Uterus (tissue), 4 donors: ENCODE data around the gene LITAF. TPM values are rescaled to one million over a fixed set of nuclear protein-coding genes. Genes with fewer than 3 reads are reported as not detected.

Experiments used
- DNase-seq, 2 donors: peaks; one replicate each; pipeline ENCODE4 v3.0.0-alpha.2; 2019 to 2020
- H3K27ac ChIP-seq, 2 donors: fragments of 200-600 bp; sonication (generic); 1 replicate in 1 of 2; 2 replicates in 1 of 2; pipeline ENCODE4 v1.5.1; 2016 to 2018
- H3K27me3 ChIP-seq, 2 donors: fragments of 200-600 bp; sonication (generic); one replicate each; pipeline ENCODE4 v1.5.1; 2018 to 2019; ENCODE audit warnings: control low read depth in 1 of 2
- H3K36me3 ChIP-seq, 2 donors: fragments of 200-600 bp; sonication (generic); one replicate each; pipeline ENCODE4 v1.5.1; 2019; ENCODE audit warnings: control low read depth in 1 of 2
- H3K4me1 ChIP-seq, 2 donors: fragments of 200-600 bp; sonication (generic); one replicate each; pipeline ENCODE4 v1.5.1; 2018 to 2019; ENCODE audit warnings: control low read depth in 1 of 2
- H3K4me3 ChIP-seq, 2 donors: fragments of 200-600 bp; sonication (generic); 1 replicate in 1 of 2; 2 replicates in 1 of 2; pipeline ENCODE4 v1.5.1; 2018 to 2019; ENCODE audit warnings: mild to moderate bottlenecking in 1 of 2
- H3K9me3 ChIP-seq, 2 donors: fragments of 200-600 bp; sonication (generic); one replicate each; pipeline ENCODE4 v1.5.1; 2019; ENCODE audit warnings: control low read depth in 1 of 2
- CTCF ChIP-seq, 4 experiments: fragments of 200-600 bp in 2 of 4; fragments of 450-650 bp in 2 of 4; sonication (generic) in 2 of 4; IDR thresholded peaks; one replicate each; pipeline ENCODE4 v1.5.1; 2016 to 2019; ENCODE audit warnings: antibody characterized with exemption in 4 of 4, mild to moderate bottlenecking in 2 of 4, moderate library complexity in 1 of 4
- POLR2A ChIP-seq, 2 donors: fragments of 450-650 bp; IDR thresholded peaks; one replicate each; pipeline ENCODE4 v1.6.1; 2016; ENCODE audit warnings: antibody characterized with exemption in 2 of 2, mild to moderate bottlenecking in 1 of 2, moderate library complexity in 1 of 2
- intact Hi-C: fragments of 100-400 bp; cut with DNase I; formaldehyde crosslinking; loops from one replicate; pipeline ENCODE4 v1.15.1; 2023; ENCODE audit warnings: low total_unique reads
- total RNA-seq, 4 donors: library from RNA; depleted of rRNA in 3 of 4; stranded (reverse); fragments of >200 nt in 3 of 4; gene quantifications; one replicate each; pipeline versions ENCODE4 v1.1.0 to v1.2.4, GENCODE V29; 2014 to 2023
- donor health status: DM: yes; HTN: yes; CAD: no.

Gene LITAF
- total RNA-seq, 4 donors from 2014 or later = 46.9 to 163 (median 73.2) TPM

- no peak for DNase-seq
- no peak overlapping the region for H3K4me3 ChIP-seq
- intact Hi-C loops = no loop called here
- H3K36me3 ChIP-seq = no peaks in the 10 kb centered on the region
- H3K27me3 ChIP-seq = no peaks in the 10 kb centered on the region
- H3K9me3 ChIP-seq = no peaks in the 10 kb centered on the region
- TF ChIP-seq POLR2A (IDR thresholded peaks at IDR 0.05) (no peak), CTCF (IDR thresholded peaks at IDR 0.05) (no peak)
- no peaks in the 10 kb centered on the region for H3K4me1 ChIP-seq
- no peak overlapping the region for H3K27ac ChIP-seq
Measured at GRCh38 chr16:11619327-11619851, 32.7 kb upstream of the LITAF start.

DNA sequence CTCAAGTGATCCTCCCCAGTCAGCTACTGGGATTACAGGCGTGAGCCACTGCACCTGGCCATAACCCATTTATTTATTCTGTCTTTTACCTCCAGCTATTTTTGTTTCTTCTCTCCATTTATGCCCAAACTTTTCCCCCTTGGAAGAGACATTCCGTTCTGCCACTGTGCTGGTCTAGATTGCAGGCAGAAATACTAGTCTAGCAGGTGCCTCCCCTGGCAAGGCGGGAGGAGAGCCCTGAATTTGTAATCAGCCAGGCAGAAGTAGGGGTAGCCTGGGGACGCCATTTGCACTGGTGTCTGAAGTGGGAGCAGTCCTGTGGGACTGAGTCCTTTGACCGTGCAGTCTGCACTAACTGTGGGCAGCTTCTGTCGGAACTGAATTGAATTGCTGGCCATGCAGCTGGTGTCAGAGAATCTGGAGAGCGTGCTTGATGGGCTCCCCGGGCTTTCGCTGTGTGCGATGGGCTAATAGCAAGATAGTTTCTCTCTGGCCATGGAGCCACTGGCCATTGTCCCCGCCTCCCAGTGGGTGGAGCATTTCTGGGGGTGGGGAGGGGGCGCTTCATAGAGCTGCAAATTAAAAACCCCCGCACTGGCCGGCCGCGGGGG, 31.5 kb upstream of the LITAF start:
- DNase-seq = no peak
- H3K36me3 ChIP-seq = no peaks in the 10 kb centered on the region
- no peak for TF ChIP-seq POLR2A (IDR thresholded peaks at IDR 0.05)
- no peak for TF ChIP-seq CTCF (IDR thresholded peaks at IDR 0.05)
- H3K27ac ChIP-seq = no peak overlapping the region
- H3K27me3 ChIP-seq = no peaks in the 10 kb centered on the region
- no peaks in the 10 kb centered on the region for H3K4me1 ChIP-seq
- no peak overlapping the region for H3K4me3 ChIP-seq
- H3K9me3 ChIP-seq = no peaks in the 10 kb centered on the region
- intact Hi-C loops = no loop called here

- Histone ChIP-seq H3K36me3 (no peaks in the 10 kb centered on the region), H3K9me3 (no peaks in the 10 kb centered on the region), H3K27me3 (no peaks in the 10 kb centered on the region), H3K27ac (no peak overlapping the region), H3K4me3 (no peak overlapping the region), H3K4me1 (no peaks in the 10 kb centered on the region)
- TF ChIP-seq CTCF (IDR thresholded peaks at IDR 0.05) (no peak), POLR2A (IDR thresholded peaks at IDR 0.05) (no peak)
- DNase-seq = no peak
- intact Hi-C loops = no loop called here
Measured at GRCh38 chr16:11615748-11616447, 29.2 kb upstream of the LITAF start.

DNA sequence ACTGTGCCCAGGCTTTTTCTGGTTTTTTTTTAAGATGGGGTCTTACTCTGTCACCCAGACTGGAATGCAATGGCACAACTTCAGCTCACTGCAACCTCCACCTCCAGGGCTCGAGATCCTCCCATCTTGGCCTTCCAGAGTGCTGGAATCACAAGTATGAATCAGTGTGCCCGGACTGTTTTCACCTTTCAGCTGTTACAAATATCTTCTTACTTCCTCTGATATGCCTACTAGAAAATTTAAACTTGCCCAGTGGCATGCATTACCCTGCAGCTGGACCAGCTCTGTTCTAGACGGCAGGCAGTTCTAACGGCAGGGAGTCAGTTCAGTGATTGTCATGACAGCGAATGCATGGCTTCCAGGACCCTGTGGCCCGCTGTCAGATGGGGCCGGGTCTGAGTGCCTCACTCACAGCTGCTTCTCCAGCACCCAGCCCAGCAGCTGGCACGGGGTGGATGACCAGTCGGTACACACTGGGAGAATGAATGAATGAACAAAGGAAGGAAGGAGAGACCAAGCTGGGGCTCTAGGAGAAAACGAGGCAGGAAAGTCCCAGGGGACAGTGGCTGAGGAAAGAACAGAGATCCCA, 28.0 kb upstream of the LITAF start:
- Histone ChIP-seq H3K27ac (no peak overlapping the region), H3K9me3 (no peaks in the 10 kb centered on the region), H3K27me3 (no peaks in the 10 kb centered on the region), H3K4me3 (no peak overlapping the region), H3K4me1 (no peaks in the 10 kb centered on the region), H3K36me3 (no peaks in the 10 kb centered on the region)
- no peak for DNase-seq
- intact Hi-C loops = no loop called here
- TF ChIP-seq POLR2A (IDR thresholded peaks at IDR 0.05) (no peak), CTCF (IDR thresholded peaks at IDR 0.05) (no peak)
